ENCODE results near the gene PPP1R12B. TPM values are rescaled to one million over a fixed set of nuclear protein-coding genes. Genes with fewer than 3 reads are reported as not detected.
A peak's percentile ranks its signal among the peaks of the same experiment; 100 is the strongest.
"Not testable (repeated sequence)": the region's sequence is repeated elsewhere in the genome, so short reads cannot be mapped to it uniquely, and the experiment has no call there.

The PPP1R12B gene
- total and polyA plus RNA-seq, 4 donors = 6.0 to 122 (median 22.0) TPM

DNA sequence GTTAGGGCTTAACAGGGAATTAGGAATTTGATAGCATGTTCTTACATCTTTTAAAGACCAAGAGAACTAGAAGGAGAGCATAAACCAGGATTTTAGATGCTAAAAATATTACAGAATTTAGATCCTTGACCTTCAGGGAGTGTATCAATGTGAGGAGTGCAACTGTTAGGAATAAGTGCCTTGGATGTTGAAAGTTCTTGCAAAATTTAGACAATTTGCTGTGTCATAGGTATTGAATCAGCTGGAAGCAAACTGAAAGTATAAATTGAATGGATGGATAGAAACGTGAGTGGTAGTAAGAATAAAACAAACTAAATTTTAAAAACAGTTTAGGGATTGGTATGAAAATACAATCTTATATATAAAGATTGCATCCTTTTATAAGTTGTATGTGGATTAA is 27.7 kb downstream of the PPP1R12B start:
- Histone ChIP-seq H3K9ac (ENCODE audit: insufficient read depth in 1 of 2, low read length in 2 of 2) (no peak overlapping the region), H3K9me3 (ENCODE audit: control insufficient read depth in 4 of 4, insufficient read depth in 3 of 4, low read length in 3 of 4) (no peaks in the 10 kb centered on the region), H3K4me3 (no peak overlapping the region), H3K27ac (ENCODE audit: low read depth in 1 of 2, low read length in 1 of 2) (peak overlapping the region in 1 of 2 donors; percentile 33), H3K36me3 (ENCODE audit: control insufficient read depth in 4 of 4, insufficient read depth in 4 of 4, low read length in 4 of 4) (no peaks in the 10 kb centered on the region), H3K27me3 (ENCODE audit: control insufficient read depth in 3 of 3, insufficient read depth in 3 of 3, low read length in 2 of 3) (no peaks in the 10 kb centered on the region), H3K4me1 (ENCODE audit: control insufficient read depth in 5 of 5, insufficient read depth in 5 of 5, low read length in 5 of 5) (peaks cover 0 to 3% (median 0%) of the 10 kb centered on the region in 5 donors)
- 12 to 32% methylated on average over 1 of the region's 1 CpG for WGBS, 2 donors
- TF ChIP-seq, protein P1, sequence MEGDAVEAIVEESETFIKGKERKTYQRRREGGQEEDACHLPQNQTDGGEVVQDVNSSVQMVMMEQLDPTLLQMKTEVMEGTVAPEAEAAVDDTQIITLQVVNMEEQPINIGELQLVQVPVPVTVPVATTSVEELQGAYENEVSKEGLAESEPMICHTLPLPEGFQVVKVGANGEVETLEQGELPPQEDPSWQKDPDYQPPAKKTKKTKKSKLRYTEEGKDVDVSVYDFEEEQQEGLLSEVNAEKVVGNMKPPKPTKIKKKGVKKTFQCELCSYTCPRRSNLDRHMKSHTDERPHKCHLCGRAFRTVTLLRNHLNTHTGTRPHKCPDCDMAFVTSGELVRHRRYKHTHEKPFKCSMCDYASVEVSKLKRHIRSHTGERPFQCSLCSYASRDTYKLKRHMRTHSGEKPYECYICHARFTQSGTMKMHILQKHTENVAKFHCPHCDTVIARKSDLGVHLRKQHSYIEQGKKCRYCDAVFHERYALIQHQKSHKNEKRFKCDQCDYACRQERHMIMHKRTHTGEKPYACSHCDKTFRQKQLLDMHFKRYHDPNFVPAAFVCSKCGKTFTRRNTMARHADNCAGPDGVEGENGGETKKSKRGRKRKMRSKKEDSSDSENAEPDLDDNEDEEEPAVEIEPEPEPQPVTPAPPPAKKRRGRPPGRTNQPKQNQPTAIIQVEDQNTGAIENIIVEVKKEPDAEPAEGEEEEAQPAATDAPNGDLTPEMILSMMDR (IDR thresholded peaks at IDR 0.05; ENCODE audit: control extremely low read depth, extremely low read depth) = no peak
- ATAC-seq (ENCODE audit: insufficient read depth, low FRiP score) (no peak), DNase-seq (no peak)

DNA sequence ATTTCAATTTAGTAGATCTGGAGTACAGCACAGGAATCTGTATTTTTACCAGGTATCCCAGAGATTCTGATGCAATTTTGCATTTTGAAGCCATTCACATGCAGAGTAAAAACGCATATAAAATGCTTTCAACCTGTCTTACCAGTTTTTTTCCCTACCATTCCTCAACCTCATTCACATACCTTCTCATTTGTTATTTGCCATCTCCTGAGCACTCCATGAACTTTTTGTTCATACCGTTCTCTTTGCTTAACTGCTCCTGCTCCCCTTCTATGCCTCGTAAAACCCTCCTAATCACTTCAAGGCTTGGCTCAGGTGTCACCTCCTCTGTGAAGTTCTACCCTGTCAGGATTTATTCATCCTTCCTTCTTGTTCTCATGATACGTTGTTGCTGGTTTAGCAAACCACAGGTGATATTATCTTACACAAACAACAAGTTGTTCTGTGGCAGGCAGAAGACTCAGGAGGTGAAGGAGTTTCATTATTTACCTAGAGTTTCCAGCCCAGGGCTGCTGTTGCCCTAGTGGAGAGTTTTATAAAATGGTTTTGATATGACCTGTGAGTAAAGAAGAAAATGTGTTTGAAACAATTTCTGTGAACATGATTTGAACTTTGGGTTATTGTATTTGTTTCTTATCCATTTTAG is 31.5 kb downstream of the PPP1R12B start:
- 50 to 71% methylated on average over 4 of the region's 4 CpGs for WGBS, 2 donors
- H3K9ac ChIP-seq (ENCODE audit: insufficient read depth in 1 of 2, low read length in 2 of 2); H3K36me3 ChIP-seq (ENCODE audit: control insufficient read depth in 4 of 4, insufficient read depth in 4 of 4, low read length in 4 of 4); H3K4me3 ChIP-seq; H3K27me3 ChIP-seq (ENCODE audit: control insufficient read depth in 3 of 3, insufficient read depth in 3 of 3, low read length in 2 of 3); H3K9me3 ChIP-seq (ENCODE audit: control insufficient read depth in 4 of 4, insufficient read depth in 3 of 4, low read length in 3 of 4); H3K4me1 ChIP-seq (ENCODE audit: control insufficient read depth in 5 of 5, insufficient read depth in 5 of 5, low read length in 5 of 5): not testable (repeated sequence)
- DNase-seq (peak in 2 of 3 donors; percentile 30 to 64), ATAC-seq (ENCODE audit: insufficient read depth, low FRiP score) (peak; percentile 34)
- H3K27ac ChIP-seq (ENCODE audit: low read depth in 1 of 2, low read length in 1 of 2) = peak overlapping the region in 1 of 2 donors; percentile 22

DNA sequence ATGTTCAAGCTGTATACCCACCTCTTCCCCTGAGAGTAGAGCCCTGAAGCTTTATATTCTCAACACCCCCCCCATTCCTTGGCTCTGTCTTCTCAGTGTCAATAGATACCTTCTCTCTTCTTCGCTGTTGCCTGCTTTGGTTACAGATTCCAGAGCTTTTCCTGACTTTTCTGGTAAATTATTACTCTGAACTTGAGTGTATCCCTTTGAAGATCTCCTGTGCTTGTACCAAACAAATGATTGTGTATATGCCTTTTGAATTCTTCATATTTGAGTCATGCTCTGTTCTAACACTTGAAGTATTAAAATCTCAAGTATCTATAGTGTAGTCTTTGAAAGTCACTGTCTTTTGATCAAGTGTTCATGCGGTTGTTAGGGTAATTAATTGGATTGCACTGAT is 32.0 kb downstream of the PPP1R12B start:
- 72 to 86% methylated on average over 2 of the region's 2 CpGs for WGBS, 2 donors
- H3K9me3 ChIP-seq (ENCODE audit: control insufficient read depth in 4 of 4, insufficient read depth in 3 of 4, low read length in 3 of 4); H3K36me3 ChIP-seq (ENCODE audit: control insufficient read depth in 4 of 4, insufficient read depth in 4 of 4, low read length in 4 of 4); ATAC-seq (ENCODE audit: insufficient read depth, low FRiP score); DNase-seq; H3K9ac ChIP-seq (ENCODE audit: insufficient read depth in 1 of 2, low read length in 2 of 2); H3K27me3 ChIP-seq (ENCODE audit: control insufficient read depth in 3 of 3, insufficient read depth in 3 of 3, low read length in 2 of 3); H3K4me3 ChIP-seq; H3K27ac ChIP-seq (ENCODE audit: low read depth in 1 of 2, low read length in 1 of 2); H3K4me1 ChIP-seq (ENCODE audit: control insufficient read depth in 5 of 5, insufficient read depth in 5 of 5, low read length in 5 of 5): not testable (repeated sequence)

DNA sequence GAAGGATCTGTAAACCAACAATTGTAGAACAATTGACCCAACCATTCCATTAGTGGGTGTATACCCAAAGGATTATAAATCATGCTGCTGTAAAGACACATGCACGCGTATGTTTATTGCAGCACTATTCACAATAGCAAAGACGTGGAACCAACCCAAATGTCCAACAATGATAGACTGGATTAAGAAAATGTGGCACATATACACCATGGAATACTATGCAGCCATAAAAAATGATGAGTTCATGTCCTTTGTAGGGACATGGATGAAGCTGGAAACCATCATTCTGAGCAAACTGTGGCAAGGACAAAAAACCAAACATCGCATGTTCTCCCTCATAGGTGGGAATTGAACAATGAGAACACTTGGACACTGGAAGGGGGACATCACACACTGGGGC is 33.4 kb downstream of the PPP1R12B start:
- 85 to 91% methylated on average over 4 of the region's 4 CpGs for WGBS, 2 donors
- DNase-seq; H3K27me3 ChIP-seq (ENCODE audit: control insufficient read depth in 3 of 3, insufficient read depth in 3 of 3, low read length in 2 of 3); ATAC-seq (ENCODE audit: insufficient read depth, low FRiP score); H3K36me3 ChIP-seq (ENCODE audit: control insufficient read depth in 4 of 4, insufficient read depth in 4 of 4, low read length in 4 of 4); H3K4me1 ChIP-seq (ENCODE audit: control insufficient read depth in 5 of 5, insufficient read depth in 5 of 5, low read length in 5 of 5); H3K27ac ChIP-seq (ENCODE audit: low read depth in 1 of 2, low read length in 1 of 2); H3K9me3 ChIP-seq (ENCODE audit: control insufficient read depth in 4 of 4, insufficient read depth in 3 of 4, low read length in 3 of 4); H3K9ac ChIP-seq (ENCODE audit: insufficient read depth in 1 of 2, low read length in 2 of 2); H3K4me3 ChIP-seq: not testable (repeated sequence)

DNA sequence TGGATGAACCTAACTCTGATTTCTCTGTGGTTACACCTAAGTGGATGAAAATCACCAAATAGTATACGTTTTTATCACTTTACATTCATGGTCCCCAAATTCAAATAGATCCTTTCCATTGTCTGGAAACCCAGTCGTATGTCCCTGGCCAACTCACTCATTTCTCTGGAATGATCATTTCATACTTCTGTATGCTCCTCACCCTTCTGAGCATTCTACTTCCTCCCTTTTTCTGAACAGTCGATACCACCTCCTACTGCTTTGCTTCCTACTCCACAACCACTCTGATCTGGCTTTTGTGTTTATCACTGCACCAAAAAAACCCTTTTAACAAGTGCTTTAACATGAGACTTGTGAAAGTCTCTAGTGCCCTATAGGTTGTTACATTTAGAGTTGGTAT is 47.3 kb downstream of the PPP1R12B start:
- not testable (repeated sequence) for DNase-seq; H3K4me1 ChIP-seq (ENCODE audit: control insufficient read depth in 5 of 5, insufficient read depth in 5 of 5, low read length in 5 of 5); H3K36me3 ChIP-seq (ENCODE audit: control insufficient read depth in 4 of 4, insufficient read depth in 4 of 4, low read length in 4 of 4); H3K9ac ChIP-seq (ENCODE audit: insufficient read depth in 1 of 2, low read length in 2 of 2); H3K27me3 ChIP-seq (ENCODE audit: control insufficient read depth in 3 of 3, insufficient read depth in 3 of 3, low read length in 2 of 3); H3K9me3 ChIP-seq (ENCODE audit: control insufficient read depth in 4 of 4, insufficient read depth in 3 of 4, low read length in 3 of 4); ATAC-seq (ENCODE audit: insufficient read depth, low FRiP score); H3K4me3 ChIP-seq; H3K27ac ChIP-seq (ENCODE audit: low read depth in 1 of 2, low read length in 1 of 2)
- WGBS, 2 donors = 72 to 76% methylated on average over 3 of the region's 3 CpGs
